HepG2 (cell line): ENCODE data around the gene FLOT2. TPM values are rescaled to one million over a fixed set of nuclear protein-coding genes. Genes with fewer than 3 reads are reported as not detected.

Experiments used
- ATAC-seq: fragments of 200-7000 bp; cut with Tn5 transposase; 3 replicates; pipeline ENCODE4 v1.9.1; 2020; ENCODE audit warnings: mild to moderate bottlenecking, moderate library complexity
- BruUV-seq: library from RNA; stranded (reverse); fragments of 400-500 nt; replicated peaks from 2 replicates; lab custom pipeline; 2021; lab: Mats Ljungman, UMichigan
- CTCF ChIA-PET: fragments of 300-600 bp; formaldehyde crosslinking; extraction: SDS; loops from one replicate; lab custom pipeline; 2021; ENCODE audit warnings: low total read pairs, inconsistent platforms, low intra/inter-chr PET ratio; lab: Yijun Ruan, JAX
- POLR2A ChIA-PET: fragments of 350-600 bp; sonication (Branson Sonifier 250); formaldehyde crosslinking; loops from one replicate; lab custom pipeline; 2020; ENCODE audit warnings: antibody characterized with exemption, inconsistent platforms; lab: Yijun Ruan, JAX
- DNase-seq: peaks from one replicate; pipeline ENCODE4 v3.0.0-alpha.2; 2015; ENCODE audit warnings: low spot score
- FAIRE-seq: peaks from 3 replicates; lab custom pipeline; 2011; peaks lifted over from hg19 to GRCh38; lab: Jason Lieb, UNC
- H2AFZ ChIP-seq: one replicate; pipeline ENCODE4 v1.6.1; 2011; ENCODE audit warnings: low read length, inconsistent platforms
- H3K27ac ChIP-seq: fragments of 300-600 bp; 3 replicates; pipeline ENCODE4 v1.8.0; 2011; ENCODE audit warnings: mixed run types, mild to moderate bottlenecking, mixed read lengths, low read length, inconsistent platforms; ENCODE audit not compliant: insufficient read depth; ENCODE audit errors: extremely low read length
- H3K27me3 ChIP-seq, 2 experiments: fragments of 200-600 bp in 1 of 2; 2 replicates in 1 of 2; 3 replicates in 1 of 2; pipeline versions ENCODE4 v1.6.0 to v1.8.0; 2011; ENCODE audit warnings: low read length in 2 of 2, mild to moderate bottlenecking in 2 of 2, moderate library complexity in 2 of 2, inconsistent platforms in 1 of 2; ENCODE audit not compliant: insufficient read depth in 2 of 2, control insufficient read depth in 1 of 2
- H3K36me3 ChIP-seq, 2 experiments: fragments of 200-600 bp in 1 of 2; replicated peaks in 1 of 2; 2 replicates in 1 of 2; 3 replicates in 1 of 2; pipeline versions ENCODE4 v1.5.1 to v1.8.0; 2011; ENCODE audit warnings: low read length in 2 of 2, inconsistent platforms in 1 of 2; ENCODE audit not compliant: insufficient read depth in 2 of 2, control insufficient read depth in 1 of 2
- H3K4me1 ChIP-seq: 2 replicates; pipeline ENCODE4 v1.5.1; 2012; ENCODE audit warnings: low read length, inconsistent platforms; ENCODE audit not compliant: insufficient read depth
- H3K4me2 ChIP-seq: 2 replicates; pipeline ENCODE4 v1.6.0; 2011; ENCODE audit warnings: low read depth, low read length, inconsistent platforms
- H3K4me3 ChIP-seq, 3 experiments: fragments of 200-600 bp in 1 of 3; sonication (generic), shearing (Covaris generic) in 1 of 3; replicated peaks in 1 of 3; 2 replicates each; pipeline ENCODE4 v1.5.1; 2011 to 2016; ENCODE audit warnings: low read length in 3 of 3, inconsistent platforms in 2 of 3, low read depth in 2 of 3, mild to moderate bottlenecking in 2 of 3, control low read depth in 1 of 3, mixed read lengths in 1 of 3; ENCODE audit not compliant: insufficient read depth in 1 of 3
- H3K79me2 ChIP-seq: one replicate; pipeline ENCODE4 v1.6.1; 2011; ENCODE audit warnings: low read length, inconsistent platforms; ENCODE audit not compliant: insufficient read depth
- H3K9ac ChIP-seq: 2 replicates; pipeline ENCODE4 v1.6.0; 2011; ENCODE audit warnings: mild to moderate bottlenecking, low read depth, low read length, inconsistent platforms; ENCODE audit not compliant: insufficient read depth
- H3K9me3 ChIP-seq: 2 replicates; pipeline ENCODE4 v1.5.1; 2012; ENCODE audit warnings: mild to moderate bottlenecking, low read length
- H4K20me1 ChIP-seq: 2 replicates; pipeline ENCODE4 v1.6.0; 2011; ENCODE audit warnings: inconsistent platforms, mild to moderate bottlenecking, low read length, moderate library complexity; ENCODE audit not compliant: insufficient read depth
- FOSL2 ChIP-seq: sonication (generic); formaldehyde crosslinking; IDR thresholded peaks from 2 replicates; pipeline ENCODE4 v1.4.0; 2020; ENCODE audit warnings: missing genetic modification reagents
- JUN ChIP-seq: sonication (generic); formaldehyde crosslinking; IDR thresholded peaks from 2 replicates; pipeline ENCODE4 v1.4.0; 2020; ENCODE audit warnings: mild to moderate bottlenecking, missing genetic modification reagents
- NFE2 ChIP-seq: sonication (generic); formaldehyde crosslinking; IDR thresholded peaks from 2 replicates; pipeline ENCODE4 v1.4.0; 2020; ENCODE audit warnings: missing genetic modification reagents
- PAX8 ChIP-seq: sonication (generic); formaldehyde crosslinking; IDR thresholded peaks from 2 replicates; pipeline ENCODE4 v1.8.0; 2022; ENCODE audit warnings: mild to moderate bottlenecking, missing genetic modification reagents, borderline replicate concordance
- SOX5 ChIP-seq: IDR thresholded peaks from 2 replicates; pipeline ENCODE4 v1.6.1; 2016; ENCODE audit warnings: borderline replicate concordance
- ZNF160 ChIP-seq: sonication (generic); formaldehyde crosslinking; IDR thresholded peaks from 2 replicates; pipeline ENCODE4 v1.8.0; 2022; ENCODE audit warnings: mild to moderate bottlenecking, inconsistent platforms, missing genetic modification reagents
- ZNF253 ChIP-seq: sonication (generic); formaldehyde crosslinking; IDR thresholded peaks from 2 replicates; pipeline ENCODE4 v1.8.0; 2022; ENCODE audit warnings: mild to moderate bottlenecking, missing genetic modification reagents, borderline replicate concordance
- ZNF720 ChIP-seq: sonication (generic); formaldehyde crosslinking; IDR thresholded peaks from 2 replicates; pipeline ENCODE4 v1.4.0; 2020; ENCODE audit warnings: missing genetic modification reagents
- WGBS: methylation state at CpG from one replicate; pipeline ENCODE4 v1.1.6; 2017; ENCODE audit warnings: low lambda C conversion rate; 5-methylcytosine and 5-hydroxymethylcytosine counted together
- in situ Hi-C: cut with HindIII; loops from 2 replicates; pipeline ENCODE4 v1.10.0; 2017; ENCODE audit warnings: low pct_unique_long_range_greater_than_20kb; ENCODE audit not compliant: extremely low pct_ligation_motif_present
- intact Hi-C: fragments of 100-400 bp; cut with micrococcal nuclease; formaldehyde crosslinking; loops from one replicate; pipeline ENCODE4 v1.10.0; 2022; ENCODE audit not compliant: unreplicated experiment
- polyA plus RNA-seq, 8 experiments: library from polyadenylated mRNA; depleted of rRNA in 3 of 8; stranded (reverse) in 7 of 8; unstranded in 1 of 8; fragments of >200 nt; fragmentation: Illumina TruSeq in 4 of 8; extraction: Trizol in 4 of 8; gene quantifications; 2 replicates each; pipeline versions ENCODE4 v1.2.1 to v1.2.3, GENCODE V29; 2011 to 2016; ENCODE audit warnings: low read depth in 4 of 8, missing spikeins in 1 of 8, mixed read lengths in 1 of 8; ENCODE audit not compliant: insufficient read depth in 1 of 8
- total RNA-seq, 5 experiments: library from RNA; depleted of rRNA; stranded (reverse); fragments of >200 nt; fragmentation: Illumina TruSeq; extraction: Trizol; gene quantifications; 2 replicates each; pipeline ENCODE4 v1.2.3, GENCODE V29; 2016; ENCODE audit warnings: low read depth in 1 of 5
- TF ChIP-seq, protein P1 (sequence below): sonication (generic); formaldehyde crosslinking; IDR thresholded peaks from 2 replicates; pipeline ENCODE4 v1.8.0; 2022; ENCODE audit warnings: missing genetic modification reagents, mild to moderate bottlenecking, moderate library complexity, borderline replicate concordance
- TF ChIP-seq, protein P2 (sequence below): sonication (generic); formaldehyde crosslinking; IDR thresholded peaks from 2 replicates; pipeline ENCODE4 v1.5.1; 2020; ENCODE audit warnings: mild to moderate bottlenecking, missing genetic modification reagents, moderate library complexity
- TF ChIP-seq, protein P3 (sequence below): sonication (generic); formaldehyde crosslinking; IDR thresholded peaks from 2 replicates; pipeline ENCODE4 v1.4.0; 2020; ENCODE audit warnings: missing genetic modification reagents
- TF ChIP-seq, protein P4 (sequence below): sonication (generic); formaldehyde crosslinking; IDR thresholded peaks from 2 replicates; pipeline ENCODE4 v1.4.0; 2020; ENCODE audit warnings: missing genetic modification reagents, borderline replicate concordance

FLOT2 gene
- total and polyA plus RNA-seq, 2 of the 13 experiments (the other 11 are each of a cell fraction or from before 2014, with no cell fraction given): 54.3 to 54.5 TPM

DNA sequence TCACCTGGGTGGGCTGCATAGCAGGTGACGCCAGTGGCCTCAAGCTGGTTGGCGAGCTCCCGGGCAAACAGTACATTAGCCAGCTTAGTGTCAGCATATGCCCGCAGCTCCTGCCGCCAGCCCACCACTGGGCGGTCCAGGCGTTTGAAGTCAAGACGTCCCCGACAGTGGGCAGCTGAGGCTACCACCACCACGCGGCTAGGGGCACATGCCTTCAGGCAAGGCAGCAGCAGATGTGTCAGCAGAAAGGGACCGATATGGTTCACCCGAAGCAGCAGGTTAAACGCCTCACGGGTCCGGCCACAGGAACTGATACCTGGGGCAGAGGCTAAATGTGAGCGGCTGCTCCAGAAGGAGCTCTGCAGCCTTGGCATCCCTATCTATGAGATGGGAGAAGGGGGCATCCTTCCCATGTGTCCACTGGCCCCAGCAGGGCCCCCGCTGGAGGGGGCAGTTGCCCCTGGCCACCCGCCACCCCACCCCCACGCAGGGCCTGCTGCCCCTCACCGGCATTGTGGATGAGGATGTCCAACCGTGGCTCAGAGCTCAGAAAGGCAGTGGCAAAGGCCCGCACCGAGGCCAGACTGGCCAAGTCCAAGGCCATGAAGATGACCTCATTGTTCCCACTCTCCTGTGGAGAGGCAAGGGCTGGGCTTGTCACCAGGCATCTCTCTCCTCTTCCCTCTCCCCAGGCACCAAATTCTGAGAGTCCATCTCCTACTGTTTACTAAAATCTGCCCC is 3.6 kb upstream of the FLOT2 start:
- intact Hi-C loops: no loop called here
- peak; percentile 17 for ATAC-seq
- no peak for TF ChIP-seq NFE2 (CRISPR knock-in tag)
- TF ChIP-seq ZNF160 (CRISPR knock-in tag): no peak
- TF ChIP-seq, protein P1, sequence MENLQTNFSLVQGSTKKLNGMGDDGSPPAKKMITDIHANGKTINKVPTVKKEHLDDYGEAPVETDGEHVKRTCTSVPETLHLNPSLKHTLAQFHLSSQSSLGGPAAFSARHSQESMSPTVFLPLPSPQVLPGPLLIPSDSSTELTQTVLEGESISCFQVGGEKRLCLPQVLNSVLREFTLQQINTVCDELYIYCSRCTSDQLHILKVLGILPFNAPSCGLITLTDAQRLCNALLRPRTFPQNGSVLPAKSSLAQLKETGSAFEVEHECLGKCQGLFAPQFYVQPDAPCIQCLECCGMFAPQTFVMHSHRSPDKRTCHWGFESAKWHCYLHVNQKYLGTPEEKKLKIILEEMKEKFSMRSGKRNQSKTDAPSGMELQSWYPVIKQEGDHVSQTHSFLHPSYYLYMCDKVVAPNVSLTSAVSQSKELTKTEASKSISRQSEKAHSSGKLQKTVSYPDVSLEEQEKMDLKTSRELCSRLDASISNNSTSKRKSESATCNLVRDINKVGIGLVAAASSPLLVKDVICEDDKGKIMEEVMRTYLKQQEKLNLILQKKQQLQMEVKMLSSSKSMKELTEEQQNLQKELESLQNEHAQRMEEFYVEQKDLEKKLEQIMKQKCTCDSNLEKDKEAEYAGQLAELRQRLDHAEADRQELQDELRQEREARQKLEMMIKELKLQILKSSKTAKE (CRISPR knock-in tag): peak; percentile 67; the same call in 1 of the 2 replicates
- TF ChIP-seq PAX8 (CRISPR knock-in tag): no peak
- TF ChIP-seq, protein P2, sequence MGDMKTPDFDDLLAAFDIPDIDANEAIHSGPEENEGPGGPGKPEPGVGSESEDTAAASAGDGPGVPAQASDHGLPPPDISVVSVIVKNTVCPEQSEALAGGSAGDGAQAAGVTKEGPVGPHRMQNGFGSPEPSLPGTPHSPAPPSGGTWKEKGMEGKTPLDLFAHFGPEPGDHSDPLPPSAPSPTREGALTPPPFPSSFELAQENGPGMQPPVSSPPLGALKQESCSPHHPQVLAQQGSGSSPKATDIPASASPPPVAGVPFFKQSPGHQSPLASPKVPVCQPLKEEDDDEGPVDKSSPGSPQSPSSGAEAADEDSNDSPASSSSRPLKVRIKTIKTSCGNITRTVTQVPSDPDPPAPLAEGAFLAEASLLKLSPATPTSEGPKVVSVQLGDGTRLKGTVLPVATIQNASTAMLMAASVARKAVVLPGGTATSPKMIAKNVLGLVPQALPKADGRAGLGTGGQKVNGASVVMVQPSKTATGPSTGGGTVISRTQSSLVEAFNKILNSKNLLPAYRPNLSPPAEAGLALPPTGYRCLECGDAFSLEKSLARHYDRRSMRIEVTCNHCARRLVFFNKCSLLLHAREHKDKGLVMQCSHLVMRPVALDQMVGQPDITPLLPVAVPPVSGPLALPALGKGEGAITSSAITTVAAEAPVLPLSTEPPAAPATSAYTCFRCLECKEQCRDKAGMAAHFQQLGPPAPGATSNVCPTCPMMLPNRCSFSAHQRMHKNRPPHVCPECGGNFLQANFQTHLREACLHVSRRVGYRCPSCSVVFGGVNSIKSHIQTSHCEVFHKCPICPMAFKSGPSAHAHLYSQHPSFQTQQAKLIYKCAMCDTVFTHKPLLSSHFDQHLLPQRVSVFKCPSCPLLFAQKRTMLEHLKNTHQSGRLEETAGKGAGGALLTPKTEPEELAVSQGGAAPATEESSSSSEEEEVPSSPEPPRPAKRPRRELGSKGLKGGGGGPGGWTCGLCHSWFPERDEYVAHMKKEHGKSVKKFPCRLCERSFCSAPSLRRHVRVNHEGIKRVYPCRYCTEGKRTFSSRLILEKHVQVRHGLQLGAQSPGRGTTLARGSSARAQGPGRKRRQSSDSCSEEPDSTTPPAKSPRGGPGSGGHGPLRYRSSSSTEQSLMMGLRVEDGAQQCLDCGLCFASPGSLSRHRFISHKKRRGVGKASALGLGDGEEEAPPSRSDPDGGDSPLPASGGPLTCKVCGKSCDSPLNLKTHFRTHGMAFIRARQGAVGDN: peak; percentile 52
- no peak for TF ChIP-seq ZNF720 (CRISPR knock-in tag)
- TF ChIP-seq, protein P3, sequence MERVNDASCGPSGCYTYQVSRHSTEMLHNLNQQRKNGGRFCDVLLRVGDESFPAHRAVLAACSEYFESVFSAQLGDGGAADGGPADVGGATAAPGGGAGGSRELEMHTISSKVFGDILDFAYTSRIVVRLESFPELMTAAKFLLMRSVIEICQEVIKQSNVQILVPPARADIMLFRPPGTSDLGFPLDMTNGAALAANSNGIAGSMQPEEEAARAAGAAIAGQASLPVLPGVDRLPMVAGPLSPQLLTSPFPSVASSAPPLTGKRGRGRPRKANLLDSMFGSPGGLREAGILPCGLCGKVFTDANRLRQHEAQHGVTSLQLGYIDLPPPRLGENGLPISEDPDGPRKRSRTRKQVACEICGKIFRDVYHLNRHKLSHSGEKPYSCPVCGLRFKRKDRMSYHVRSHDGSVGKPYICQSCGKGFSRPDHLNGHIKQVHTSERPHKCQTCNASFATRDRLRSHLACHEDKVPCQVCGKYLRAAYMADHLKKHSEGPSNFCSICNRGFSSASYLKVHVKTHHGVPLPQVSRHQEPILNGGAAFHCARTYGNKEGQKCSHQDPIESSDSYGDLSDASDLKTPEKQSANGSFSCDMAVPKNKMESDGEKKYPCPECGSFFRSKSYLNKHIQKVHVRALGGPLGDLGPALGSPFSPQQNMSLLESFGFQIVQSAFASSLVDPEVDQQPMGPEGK (CRISPR knock-in tag): no peak; the same call in 1 of the 2 replicates
- TF ChIP-seq, protein P4, sequence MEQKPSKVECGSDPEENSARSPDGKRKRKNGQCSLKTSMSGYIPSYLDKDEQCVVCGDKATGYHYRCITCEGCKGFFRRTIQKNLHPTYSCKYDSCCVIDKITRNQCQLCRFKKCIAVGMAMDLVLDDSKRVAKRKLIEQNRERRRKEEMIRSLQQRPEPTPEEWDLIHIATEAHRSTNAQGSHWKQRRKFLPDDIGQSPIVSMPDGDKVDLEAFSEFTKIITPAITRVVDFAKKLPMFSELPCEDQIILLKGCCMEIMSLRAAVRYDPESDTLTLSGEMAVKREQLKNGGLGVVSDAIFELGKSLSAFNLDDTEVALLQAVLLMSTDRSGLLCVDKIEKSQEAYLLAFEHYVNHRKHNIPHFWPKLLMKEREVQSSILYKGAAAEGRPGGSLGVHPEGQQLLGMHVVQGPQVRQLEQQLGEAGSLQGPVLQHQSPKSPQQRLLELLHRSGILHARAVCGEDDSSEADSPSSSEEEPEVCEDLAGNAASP (CRISPR knock-in tag): 0 out of 2 replicates have a peak, but pooled peaks have one; percentile 45
- TF ChIP-seq JUN: peak; percentile 87; the same call in 1 of the 2 replicates
- no peak for TF ChIP-seq ZNF253 (CRISPR knock-in tag)
- TF ChIP-seq FOSL2: peak; percentile 68
- 0 out of 2 replicates have a peak, but pooled peaks have one; percentile 24 for TF ChIP-seq SOX5 (CRISPR knock-in tag)

More for the DNA sequence above, 3.6 kb upstream of the FLOT2 start:
- Histone ChIP-seq H2AFZ (no peak overlapping the region), H3K9ac (peak overlapping the region; percentile 81), H3K36me3 (peaks cover 1 to 10% of the 10 kb centered on the region in 2 experiments; a peak in 1 of 5 replicates), H3K79me2 (peaks cover 15% of the 10 kb centered on the region), H3K27me3 (no peaks in the 10 kb centered on the region; a peak in 1 of 5 replicates), H3K4me1 (peaks cover 36% of the 10 kb centered on the region), H3K4me3 (peak overlapping the region; percentile 63 to 89 (median 85)), H3K27ac (no peak overlapping the region), H4K20me1 (no peaks in the 10 kb centered on the region; the same call in 1 of the 2 replicates), H3K4me2 (peak overlapping the region; percentile 95), H3K9me3 (no peaks in the 10 kb centered on the region)
- BruUV-seq: no TSS peak
- ChIA-PET CTCF (interaction anchor here (3.6 kb wide), 1 partner anchor 15 kb away, joined by 36 read pairs; no protein-coding TSS in a partner anchor), POLR2A (interaction anchor here (0.9 to 2.3 kb wide), 10 partner anchors 9 to 181 kb away, joined by 3 to 7 read pairs (median 5); partner anchors contain the start of genes FAM222B, PHF12 and RPL23A)
- peak; percentile 21 for FAIRE-seq
- peak; percentile 48 for DNase-seq
- 91% methylated on average over 12 of the region's 24 CpGs for WGBS
- in situ Hi-C loops: no loop called here
